Mammary epithelial cell (primary cell): ENCODE results near the gene NCL.

Experiments used
- EZH2 ChIP-seq: IDR thresholded peaks from 2 replicates; pipeline ENCODE4 v1.6.1; 2012; ENCODE audit warnings: low read length, inconsistent platforms, borderline replicate concordance
- TF ChIP-seq, protein P1 (sequence below), 2 donors: IDR thresholded peaks in 1 of 2; conservative IDR thresholded peaks in 1 of 2; 2 replicates each; pipeline ENCODE4 v1.5.1; 2011 to 2012; ENCODE audit warnings: inconsistent platforms in 2 of 2, low read length in 2 of 2, mild to moderate bottlenecking in 2 of 2, control low read depth in 1 of 2, low read depth in 1 of 2; ENCODE audit not compliant: insufficient read depth in 1 of 2; ENCODE audit errors: extremely low read depth in 1 of 2

DNA sequence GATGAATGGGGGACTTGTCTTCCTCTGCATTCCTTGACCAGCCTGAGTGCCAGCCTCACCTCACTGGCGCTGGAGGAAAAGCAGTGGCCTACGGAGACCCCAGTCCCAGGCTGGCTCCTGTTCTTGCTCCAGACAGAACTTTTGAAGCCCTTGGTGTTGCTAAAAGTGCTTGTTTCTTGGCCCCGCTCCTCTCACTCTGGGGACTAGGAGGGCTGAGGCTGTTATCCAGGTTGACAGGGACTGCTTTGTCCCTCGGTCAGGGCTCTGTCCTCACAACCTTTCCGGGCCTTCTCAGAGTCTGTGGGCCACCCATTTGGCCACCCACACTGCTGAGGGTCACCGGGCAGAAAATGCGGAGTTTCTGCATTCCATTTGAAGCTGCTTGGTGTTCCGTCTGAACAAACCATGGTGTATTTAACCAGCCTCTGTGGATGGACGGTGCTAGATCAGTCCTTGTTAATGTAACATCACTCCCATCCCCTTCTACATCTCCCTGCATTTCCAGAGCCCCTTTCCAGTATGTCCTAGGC is 43.2 kb downstream of the NCL start:
- TF ChIP-seq, protein P1, sequence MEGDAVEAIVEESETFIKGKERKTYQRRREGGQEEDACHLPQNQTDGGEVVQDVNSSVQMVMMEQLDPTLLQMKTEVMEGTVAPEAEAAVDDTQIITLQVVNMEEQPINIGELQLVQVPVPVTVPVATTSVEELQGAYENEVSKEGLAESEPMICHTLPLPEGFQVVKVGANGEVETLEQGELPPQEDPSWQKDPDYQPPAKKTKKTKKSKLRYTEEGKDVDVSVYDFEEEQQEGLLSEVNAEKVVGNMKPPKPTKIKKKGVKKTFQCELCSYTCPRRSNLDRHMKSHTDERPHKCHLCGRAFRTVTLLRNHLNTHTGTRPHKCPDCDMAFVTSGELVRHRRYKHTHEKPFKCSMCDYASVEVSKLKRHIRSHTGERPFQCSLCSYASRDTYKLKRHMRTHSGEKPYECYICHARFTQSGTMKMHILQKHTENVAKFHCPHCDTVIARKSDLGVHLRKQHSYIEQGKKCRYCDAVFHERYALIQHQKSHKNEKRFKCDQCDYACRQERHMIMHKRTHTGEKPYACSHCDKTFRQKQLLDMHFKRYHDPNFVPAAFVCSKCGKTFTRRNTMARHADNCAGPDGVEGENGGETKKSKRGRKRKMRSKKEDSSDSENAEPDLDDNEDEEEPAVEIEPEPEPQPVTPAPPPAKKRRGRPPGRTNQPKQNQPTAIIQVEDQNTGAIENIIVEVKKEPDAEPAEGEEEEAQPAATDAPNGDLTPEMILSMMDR (conservative IDR thresholded peaks at IDR 0.05 in 1 of 2, IDR thresholded peaks at IDR 0.05 in 1 of 2; ENCODE audit: extremely low read depth in 1 of 2, insufficient read depth in 1 of 2, low read depth in 1 of 2, low read length in 2 of 2) = no peak
- TF ChIP-seq EZH2 = no peak
